ENCODE data around the gene DCST2.
A peak's percentile ranks its signal among the peaks of the same experiment; 100 is the strongest.

Gene DCST2

GRCh38 chr1:155070158-155070621, 36.6 kb upstream of the DCST2 start:
- no peak for DNase-seq (ENCODE audit: low read depth in 2 of 3, low spot score in 1 of 3)

DNA sequence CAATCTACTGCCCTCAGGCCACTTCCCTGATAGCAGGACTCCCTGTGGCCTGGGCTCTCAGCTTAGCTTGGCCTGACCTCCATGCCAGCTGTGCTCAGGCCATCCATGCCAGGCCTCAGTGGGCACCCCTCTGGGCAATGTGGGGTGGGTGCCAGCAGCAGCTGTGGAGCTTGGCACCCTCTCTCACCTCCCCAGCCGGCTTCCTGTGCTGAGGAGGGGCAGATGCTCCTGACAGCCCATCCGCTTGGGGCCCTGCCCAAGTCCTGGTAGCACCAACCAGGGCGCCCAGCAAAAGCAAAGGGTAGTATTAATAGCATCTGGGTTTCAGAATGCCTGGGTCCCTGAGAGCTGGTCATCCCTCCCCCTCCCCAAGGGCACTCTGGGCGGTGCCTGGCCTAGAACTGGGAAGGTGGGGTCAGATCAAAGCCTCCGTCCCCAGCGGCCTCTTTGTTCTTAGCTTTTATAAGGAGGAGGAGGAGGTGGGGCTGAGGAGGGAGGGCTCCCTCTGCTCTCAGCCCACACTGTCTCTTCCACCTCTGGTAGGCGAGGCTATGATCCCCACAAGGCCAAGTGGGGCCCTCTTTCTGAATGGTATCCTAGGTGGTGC, 36.1 kb upstream of the DCST2 start:
- no peak for DNase-seq (ENCODE audit: low read depth in 2 of 3, low spot score in 1 of 3)

DNA sequence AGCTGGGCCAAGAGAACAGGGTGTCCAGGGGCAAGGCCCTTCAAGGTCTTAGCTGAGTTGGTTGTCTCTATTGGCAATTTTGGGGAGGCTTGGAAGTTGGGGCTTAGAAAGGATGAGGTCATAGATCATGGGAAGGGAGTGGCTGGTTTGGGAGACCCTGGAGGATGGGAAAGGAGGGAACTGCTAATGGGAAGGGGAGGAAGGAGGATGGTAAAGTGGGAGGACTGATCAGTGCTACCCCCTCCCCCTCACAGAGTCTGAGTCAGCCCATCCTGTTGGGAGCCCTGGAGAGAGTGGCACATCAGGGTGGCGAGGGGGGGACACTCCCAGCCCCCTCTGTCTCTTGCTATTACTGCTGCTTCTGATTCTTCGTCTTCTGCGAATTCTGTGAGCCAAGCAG, 35.0 kb upstream of the DCST2 start:
- no peak for DNase-seq (ENCODE audit: low read depth in 2 of 3, low spot score in 1 of 3)

GRCh38 chr1:155066777-155067176, 33.2 kb upstream of the DCST2 start:
- no peak for DNase-seq (ENCODE audit: low read depth in 2 of 3, low spot score in 1 of 3)

GRCh38 chr1:155064832-155065429, 31.4 kb upstream of the DCST2 start:
- DNase-seq (ENCODE audit: low read depth in 2 of 3, low spot score in 1 of 3) = no peak

DNA sequence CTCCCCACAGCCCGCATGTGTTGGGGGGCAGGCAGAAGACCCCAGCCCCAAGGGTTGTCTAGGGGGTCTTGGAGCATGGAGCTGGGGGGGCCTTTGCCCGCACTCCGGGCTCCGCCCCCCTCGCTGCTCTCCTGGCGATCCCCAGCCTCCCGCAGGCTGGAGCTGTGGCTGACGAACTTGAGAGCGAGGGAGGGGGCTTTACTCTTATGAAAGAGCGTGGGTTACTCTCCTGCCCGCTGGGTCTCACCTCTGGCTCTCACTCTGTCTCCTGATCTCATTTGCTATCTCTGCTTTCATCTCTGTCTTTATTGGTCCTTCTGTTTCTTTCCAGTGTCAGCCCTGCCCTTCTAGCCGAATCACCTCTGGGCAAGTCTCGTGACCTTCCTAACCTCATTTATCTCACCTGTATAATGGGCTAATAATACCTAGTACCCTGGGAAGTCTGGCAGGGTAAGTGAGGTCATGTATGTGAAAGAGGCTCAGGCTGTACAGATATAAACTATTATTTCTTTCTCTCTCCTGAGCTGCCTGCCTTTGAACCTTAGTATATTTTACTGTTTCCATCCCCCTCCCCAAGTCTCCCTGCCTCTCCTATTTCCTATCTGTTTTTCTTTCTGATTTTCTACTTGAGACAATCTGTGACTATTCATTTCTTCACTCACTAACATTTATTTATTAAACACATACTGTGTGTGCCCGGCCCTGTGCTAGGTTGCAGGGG, 30.7 kb upstream of the DCST2 start:
- DNase-seq (ENCODE audit: low read depth in 2 of 3, low spot score in 1 of 3) = no peak

- peak; percentile 65 to 80 (median 78) for DNase-seq (ENCODE audit: low read depth in 2 of 3, low spot score in 1 of 3)
These were observed 30.0 kb upstream of the DCST2 start, which contains the start of gene EFNA4 for GRCh38 chr1:155063550-155064110. Gene EFNA4, plus strand, starts transcription at chr1:155063740. Its CDS starts 84 bp downstream, at chr1:155063824.

- DNase-seq (ENCODE audit: low read depth in 2 of 3, low spot score in 1 of 3) = peak; percentile 65 to 91 (median 77)
These were observed 29.3 kb upstream of the DCST2 start for GRCh38 chr1:155062702-155063411.

DNA sequence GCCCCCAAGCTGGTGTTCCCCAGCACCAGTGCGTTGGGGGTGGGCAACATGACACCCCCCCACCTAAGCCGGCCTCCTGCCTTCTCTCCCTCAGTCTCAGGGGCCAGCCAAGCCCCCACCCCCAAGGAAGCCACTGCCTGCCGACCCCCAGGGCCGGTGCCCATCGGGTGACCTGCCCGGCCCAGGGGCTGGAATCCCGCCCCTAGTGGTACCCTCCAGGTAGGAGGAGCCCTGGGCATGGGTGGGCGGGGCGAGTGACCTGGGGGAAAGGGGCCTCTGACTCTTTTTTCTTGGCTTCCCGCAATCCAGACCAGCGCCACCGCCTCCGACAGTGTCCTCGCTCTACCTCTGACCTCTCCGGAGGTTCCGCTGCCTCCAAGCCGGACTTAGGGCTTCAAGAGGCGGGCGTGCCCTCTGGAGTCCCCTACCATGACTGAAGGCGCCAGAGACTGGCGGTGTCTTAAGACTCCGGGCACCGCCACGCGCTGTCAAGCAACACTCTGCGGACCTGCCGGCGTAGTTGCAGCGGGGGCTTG, 28.6 kb upstream of the DCST2 start:
- DNase-seq (ENCODE audit: low read depth in 2 of 3, low spot score in 1 of 3) = no peak

GRCh38 chr1:155061381-155062150, 28.0 kb upstream of the DCST2 start:
- DNase-seq (ENCODE audit: low read depth in 2 of 3, low spot score in 1 of 3) = peak; percentile 91 to 99 (median 92)

DNA sequence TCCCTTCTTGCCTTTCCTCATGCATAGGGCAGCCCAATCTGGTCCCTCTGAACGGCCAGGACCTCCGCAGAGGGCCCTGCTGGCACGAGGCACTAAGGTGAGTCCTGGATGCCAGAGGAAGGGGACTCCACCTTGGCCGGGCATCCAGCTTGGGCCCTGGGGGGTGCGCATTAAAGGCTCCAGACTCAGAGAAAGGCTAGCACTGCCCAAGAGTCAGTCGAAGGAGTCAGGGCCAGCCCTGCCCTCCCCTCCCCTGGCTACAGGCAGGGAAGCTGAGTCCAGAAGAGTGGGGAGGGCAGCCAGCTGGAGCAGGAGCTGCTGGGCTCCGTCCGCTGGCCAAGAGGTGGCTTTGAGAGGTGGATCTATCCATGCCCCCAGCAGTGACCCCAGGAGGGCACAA, 27.2 kb upstream of the DCST2 start:
- no peak for DNase-seq (ENCODE audit: low read depth in 2 of 3, low spot score in 1 of 3)

- no peak for DNase-seq (ENCODE audit: low read depth in 2 of 3, low spot score in 1 of 3)
These were observed 24.2 kb upstream of the DCST2 start for GRCh38 chr1:155057788-155058211.

DNA sequence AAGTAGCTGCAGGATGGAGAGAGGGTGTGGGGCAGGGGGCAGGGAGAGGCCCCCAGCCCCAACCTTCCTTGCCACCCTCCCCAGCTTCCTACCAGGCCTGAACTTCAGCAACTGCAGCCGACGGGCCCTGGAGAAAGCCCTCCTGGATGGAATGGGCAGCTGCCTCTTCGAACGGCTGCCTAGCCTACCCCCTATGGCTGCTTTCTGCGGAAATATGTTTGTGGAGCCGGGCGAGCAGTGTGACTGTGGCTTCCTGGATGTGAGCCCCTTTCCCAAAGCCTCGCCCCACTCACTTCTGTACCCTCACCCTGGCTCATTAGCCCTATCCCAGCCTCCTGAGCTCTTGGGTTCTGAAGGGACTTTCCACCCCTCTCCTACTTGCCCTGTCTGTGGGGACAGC, 23.5 kb upstream of the DCST2 start:
- DNase-seq (ENCODE audit: low read depth in 2 of 3, low spot score in 1 of 3) = no peak

DNA sequence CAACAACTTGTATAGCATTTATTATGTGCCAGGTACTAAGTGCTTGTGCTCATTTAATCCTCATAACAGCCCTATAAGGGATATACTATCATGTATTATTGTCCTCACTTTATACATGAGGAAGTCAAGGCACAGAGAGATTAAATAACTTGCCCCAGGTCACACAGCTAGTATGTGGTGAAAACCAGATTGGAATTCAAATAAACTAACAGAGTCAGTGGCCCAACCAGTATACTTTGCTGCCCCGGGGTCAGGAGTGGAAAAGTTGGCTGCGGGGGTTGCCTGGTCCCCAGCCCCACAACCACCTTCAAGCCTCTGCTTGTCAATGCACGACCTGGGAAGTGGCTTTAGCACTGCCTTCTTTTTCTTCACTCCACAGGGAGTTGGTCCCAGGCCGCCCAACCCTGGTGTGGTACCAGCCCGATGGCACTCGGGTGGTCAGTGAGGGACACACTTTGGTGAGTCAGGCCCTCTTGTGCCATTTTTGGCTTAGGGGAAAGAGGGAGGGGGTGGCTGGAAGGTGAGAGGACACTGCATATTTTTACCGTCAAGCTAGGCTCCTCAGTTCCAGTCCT, 20.0 kb upstream of the DCST2 start:
- DNase-seq (ENCODE audit: low read depth in 2 of 3, low spot score in 1 of 3) = no peak

GRCh38 chr1:155052439-155053395, 19.1 kb upstream of the DCST2 start:
- DNase-seq (ENCODE audit: low read depth in 2 of 3, low spot score in 1 of 3) = no peak

DNA sequence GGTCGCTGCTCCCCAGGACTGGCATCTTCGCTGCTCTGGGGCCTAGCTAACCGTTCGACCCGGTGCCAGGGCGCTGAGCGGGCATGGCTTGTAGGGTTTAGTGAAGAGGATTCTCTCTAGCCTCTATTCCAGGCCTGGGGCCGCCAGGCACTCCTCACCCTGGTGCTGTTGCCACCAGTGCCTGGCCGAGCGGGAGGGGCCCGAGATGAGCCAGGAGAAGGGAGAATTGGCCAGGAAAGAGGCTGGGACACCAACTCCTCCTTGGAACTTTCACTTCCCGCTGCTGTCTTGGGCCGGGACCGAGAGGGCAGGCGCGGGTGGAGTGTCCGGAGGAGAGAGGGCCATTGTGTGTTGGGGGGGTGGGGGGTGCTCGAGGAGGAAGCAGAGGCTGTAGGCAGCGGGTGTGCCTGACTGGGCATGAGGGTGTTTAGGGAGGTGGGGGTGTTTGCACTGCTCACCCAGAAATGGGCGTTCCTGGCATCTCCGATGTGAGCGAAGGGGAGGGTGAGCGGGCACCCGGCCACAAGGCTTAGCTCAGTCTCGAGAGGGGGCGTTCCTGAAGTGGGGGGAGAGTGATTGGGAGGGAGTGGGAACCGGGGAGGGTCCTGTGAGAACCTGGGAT, 18.3 kb upstream of the DCST2 start:
- no peak for DNase-seq (ENCODE audit: low read depth in 2 of 3, low spot score in 1 of 3)

GRCh38 chr1:155051342-155051776, 17.8 kb upstream of the DCST2 start:
- no peak for DNase-seq (ENCODE audit: low read depth in 2 of 3, low spot score in 1 of 3)
